GM12864 (cell line): Measurements from ENCODE around the gene CMTM6.
"Not testable (repeated sequence)": the region's sequence is repeated elsewhere in the genome, so short reads cannot be mapped to it uniquely, and the experiment has no call there.

Experiments used
- DNase-seq: peaks from one replicate; pipeline ENCODE4 v3.0.0-alpha.2; 2011; ENCODE audit warnings: low read depth
- H3K4me3 ChIP-seq: 2 replicates; pipeline ENCODE4 v1.5.1; 2011; ENCODE audit warnings: mild to moderate bottlenecking, low read depth, low read length, control low read depth
- TF ChIP-seq, protein P1 (sequence below): IDR thresholded peaks from 2 replicates; pipeline ENCODE4 v1.5.1; 2011; ENCODE audit warnings: low read depth, mild to moderate bottlenecking, moderate library complexity, low read length, control low read depth, inconsistent platforms; ENCODE audit errors: missing control alignments

Gene CMTM6

DNA sequence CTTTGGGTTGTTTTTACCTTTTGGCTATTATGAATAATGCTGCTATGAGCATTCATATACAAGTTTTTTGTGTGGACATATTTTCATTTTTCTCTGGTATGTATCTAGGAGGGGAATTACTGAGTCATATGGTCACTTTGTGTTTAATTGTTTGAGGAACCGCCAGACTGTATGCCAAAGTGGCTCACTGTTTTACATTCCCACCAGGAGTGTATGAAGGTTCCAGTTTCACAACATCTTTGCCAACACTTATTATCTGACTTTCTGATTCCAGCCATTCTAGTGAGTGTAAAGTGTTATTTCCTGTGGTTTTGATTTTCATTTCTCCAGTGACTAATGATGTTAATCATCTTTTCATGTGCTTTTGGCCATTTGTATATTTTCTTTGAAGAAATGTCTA is 59.2 kb downstream of the CMTM6 start:
- no peak for DNase-seq
- H3K4me3 ChIP-seq = no peak overlapping the region
- TF ChIP-seq, protein P1, sequence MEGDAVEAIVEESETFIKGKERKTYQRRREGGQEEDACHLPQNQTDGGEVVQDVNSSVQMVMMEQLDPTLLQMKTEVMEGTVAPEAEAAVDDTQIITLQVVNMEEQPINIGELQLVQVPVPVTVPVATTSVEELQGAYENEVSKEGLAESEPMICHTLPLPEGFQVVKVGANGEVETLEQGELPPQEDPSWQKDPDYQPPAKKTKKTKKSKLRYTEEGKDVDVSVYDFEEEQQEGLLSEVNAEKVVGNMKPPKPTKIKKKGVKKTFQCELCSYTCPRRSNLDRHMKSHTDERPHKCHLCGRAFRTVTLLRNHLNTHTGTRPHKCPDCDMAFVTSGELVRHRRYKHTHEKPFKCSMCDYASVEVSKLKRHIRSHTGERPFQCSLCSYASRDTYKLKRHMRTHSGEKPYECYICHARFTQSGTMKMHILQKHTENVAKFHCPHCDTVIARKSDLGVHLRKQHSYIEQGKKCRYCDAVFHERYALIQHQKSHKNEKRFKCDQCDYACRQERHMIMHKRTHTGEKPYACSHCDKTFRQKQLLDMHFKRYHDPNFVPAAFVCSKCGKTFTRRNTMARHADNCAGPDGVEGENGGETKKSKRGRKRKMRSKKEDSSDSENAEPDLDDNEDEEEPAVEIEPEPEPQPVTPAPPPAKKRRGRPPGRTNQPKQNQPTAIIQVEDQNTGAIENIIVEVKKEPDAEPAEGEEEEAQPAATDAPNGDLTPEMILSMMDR = no peak

DNA sequence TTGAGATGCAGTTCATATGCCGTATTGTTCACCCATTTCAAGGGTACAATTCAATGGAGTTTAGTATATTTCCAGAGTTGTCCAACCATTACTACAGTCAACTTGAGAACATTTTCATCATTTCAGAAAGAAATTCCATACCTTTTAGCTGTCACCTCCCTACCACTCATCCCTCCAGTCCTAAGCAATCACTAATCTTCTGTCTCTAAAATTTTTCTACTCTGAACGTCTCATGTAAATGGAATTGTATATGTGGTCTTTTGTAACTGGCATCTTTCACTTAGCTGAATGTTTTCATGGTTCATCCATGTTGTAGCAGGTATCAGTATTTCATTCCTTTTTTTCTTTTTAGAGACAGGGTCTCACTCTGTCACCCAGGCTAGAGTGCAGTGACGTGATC is 59.9 kb downstream of the CMTM6 start:
- no peak for DNase-seq
- no peak overlapping the region for H3K4me3 ChIP-seq
- TF ChIP-seq, protein P1 = no peak

DNA sequence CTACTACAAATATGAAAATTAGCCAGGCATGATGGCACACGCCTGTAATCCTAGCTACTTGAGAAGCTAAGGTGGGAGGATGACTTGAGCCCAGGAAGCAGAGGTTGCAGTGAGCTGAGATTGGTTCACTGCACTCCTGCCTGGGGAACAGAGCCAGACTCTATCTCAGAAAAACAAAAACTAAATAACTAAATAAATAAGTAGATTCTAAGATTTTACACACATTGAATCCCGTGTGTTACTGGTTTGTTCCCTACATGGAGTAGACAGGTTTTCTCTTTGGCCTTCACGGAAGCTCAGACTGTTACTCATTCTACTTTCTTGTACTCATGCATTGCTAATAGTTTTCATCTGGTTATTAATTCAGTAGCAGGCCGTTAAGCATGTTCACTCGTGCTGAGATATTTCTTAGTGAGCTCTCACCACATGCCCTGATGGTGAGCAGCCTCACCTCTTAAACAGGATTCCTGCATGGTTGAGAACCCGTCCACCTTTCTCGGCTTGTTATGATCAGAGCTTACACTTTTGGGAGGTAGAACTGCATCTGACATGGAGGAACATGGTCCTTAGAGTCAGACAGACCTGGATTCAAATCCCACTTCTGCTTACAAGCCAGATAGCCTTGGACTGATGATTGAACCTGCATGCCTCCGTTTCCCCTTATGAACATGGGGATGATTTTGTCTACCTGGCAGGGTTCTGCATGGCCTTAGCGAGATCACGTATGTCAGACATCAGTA is 61.9 kb downstream of the CMTM6 start:
- TF ChIP-seq, protein P1 = no peak
- no peak for DNase-seq
- H3K4me3 ChIP-seq = no peak overlapping the region

DNA sequence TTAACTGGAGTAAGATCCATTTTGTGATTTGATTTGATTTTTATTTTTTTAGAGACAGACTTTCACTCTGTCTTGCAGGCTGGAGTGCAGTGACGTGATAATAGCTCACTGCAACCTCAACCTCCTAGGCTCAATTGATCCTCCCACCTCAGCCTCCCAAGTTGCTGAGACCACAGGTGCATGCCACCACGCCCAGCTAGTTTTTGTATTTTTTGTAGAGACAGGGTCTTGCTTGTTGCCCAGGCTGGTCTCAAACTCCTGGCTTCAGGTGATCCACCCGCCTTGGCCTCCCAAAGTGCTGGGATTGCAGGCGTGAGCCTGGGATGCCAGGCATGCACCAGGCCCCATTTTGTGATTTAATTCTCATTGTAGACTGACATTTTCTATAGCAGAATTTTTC is 63.2 kb downstream of the CMTM6 start:
- not testable (repeated sequence) for H3K4me3 ChIP-seq, DNase-seq

DNA sequence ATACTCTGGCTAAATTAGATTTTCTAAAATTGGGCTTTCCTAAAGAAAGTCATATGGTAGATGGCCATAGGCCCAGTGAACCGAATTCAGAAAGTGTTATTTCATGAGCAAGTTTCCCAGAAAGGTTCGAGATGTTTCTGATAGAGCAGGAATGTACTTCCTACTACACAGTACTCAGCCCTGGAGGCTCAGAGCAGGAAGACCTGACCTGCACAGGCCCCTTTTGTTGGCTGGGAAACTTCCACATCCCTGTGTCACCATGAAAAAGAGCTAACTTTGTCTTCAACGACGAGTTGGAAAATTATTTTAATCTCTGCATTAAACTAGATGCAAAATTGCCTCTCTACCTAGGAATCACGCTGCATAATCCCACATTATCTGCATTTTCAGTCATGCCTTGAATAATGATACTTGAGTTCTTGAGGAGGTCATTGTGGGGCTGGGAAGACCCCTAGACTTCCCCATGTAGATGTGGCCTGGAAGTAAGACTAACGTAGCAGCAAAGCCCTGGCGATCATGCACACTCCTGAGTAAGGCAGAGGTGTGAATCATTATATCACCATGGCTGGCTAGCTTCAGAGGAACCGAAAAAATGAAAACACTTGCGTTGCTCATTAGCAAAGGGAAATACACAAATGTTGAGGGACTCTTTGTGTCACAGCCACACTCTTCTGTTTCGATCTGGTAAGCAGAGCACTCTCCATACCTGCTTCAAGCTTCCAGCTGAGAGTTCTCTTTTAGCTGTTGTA is 63.9 kb downstream of the CMTM6 start:
- peak; percentile 83 for DNase-seq
- TF ChIP-seq, protein P1 = no peak
- no peak overlapping the region for H3K4me3 ChIP-seq

DNA sequence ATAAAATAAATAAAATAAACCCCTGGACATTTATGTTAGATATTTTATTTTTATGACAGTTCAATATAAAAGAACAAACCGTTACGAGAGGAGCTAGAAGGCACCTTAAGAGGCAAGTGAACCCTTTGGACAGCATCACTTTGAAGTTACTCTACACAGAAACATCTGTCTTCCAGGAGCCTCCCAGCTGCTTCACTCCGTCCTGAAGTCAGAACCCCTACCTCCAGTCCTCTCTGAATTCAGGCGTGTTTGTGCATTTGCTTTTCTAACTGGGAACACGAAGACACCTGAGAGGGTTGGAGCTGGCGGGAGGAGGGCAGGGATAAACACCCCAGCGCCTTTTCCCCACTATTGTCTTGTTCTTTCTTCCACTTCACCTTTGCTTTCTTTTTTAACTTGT is 64.8 kb downstream of the CMTM6 start:
- no peak for DNase-seq
- no peak overlapping the region for H3K4me3 ChIP-seq
- TF ChIP-seq, protein P1 = no peak

DNA sequence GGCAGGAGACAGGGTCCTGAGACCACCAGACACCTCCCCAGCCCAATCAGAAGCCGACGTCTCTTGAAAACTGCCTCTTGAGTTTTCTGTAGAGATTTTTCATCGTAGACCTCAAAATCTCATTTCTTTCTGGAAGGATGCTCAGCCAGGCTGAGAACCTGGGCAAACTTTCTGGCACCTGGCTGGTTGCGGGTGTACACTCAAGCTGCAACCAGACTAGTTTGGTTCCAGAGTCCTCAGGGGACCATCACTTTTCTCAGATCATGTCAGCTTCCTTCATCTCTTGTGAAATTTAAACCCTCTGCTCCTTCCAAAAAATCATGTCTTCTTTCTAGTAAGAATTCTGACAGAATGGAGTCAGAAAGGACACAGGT is 65.8 kb downstream of the CMTM6 start:
- TF ChIP-seq, protein P1 = no peak
- H3K4me3 ChIP-seq = no peak overlapping the region
- no peak for DNase-seq
